Bronchus fibroblast of lung (primary cell): ENCODE measurements around the gene FUCA1. TPM values are rescaled to one million over a fixed set of nuclear protein-coding genes. Genes with fewer than 3 reads are reported as not detected.

Experiments
- total RNA-seq: library from RNA; depleted of rRNA; stranded (reverse); fragments of >200 nt; gene quantifications from 2 replicates; pipeline ENCODE4 v1.2.3, GENCODE V29; 2015

The FUCA1 gene
- 5.4 TPM in 2 replicates for total RNA-seq

DNA sequence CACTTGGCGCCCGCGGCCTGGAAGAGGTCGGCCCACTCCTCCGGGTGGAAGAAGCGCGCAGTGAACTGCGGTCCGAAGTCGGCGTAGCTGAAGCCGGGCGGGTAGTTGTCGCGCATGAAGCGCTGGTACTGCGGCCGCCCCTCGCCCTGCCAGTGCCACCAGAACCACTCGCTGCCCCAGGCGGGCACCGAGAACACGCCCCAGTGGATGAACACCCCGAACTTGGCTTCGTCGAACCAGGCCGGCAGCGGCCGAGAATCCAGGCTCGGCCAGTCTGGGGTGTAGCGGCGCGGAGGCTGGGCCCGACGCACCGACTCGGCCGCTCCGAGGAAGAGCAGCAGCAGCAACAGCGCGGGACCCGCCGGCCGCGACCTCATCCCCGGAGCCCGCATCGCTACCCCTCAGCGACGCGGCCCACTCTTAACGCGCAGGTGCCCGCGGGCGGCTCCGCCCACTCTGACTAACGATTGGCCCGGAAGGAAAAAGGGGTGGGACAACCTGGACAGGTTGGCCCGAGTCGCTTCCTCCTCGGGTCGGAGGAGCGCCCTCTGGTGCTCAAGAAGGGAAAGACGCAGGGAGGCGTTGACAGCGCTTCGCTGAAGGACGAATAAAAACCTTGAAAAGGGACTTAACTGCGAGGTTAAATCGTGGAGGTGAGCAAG is at the start of gene FUCA1:
FUCA1 (minus strand) TSS at position 396 of the 662 bp plus-strand sequence; CDS start at position 392, 4 bp downstream.

DNA sequence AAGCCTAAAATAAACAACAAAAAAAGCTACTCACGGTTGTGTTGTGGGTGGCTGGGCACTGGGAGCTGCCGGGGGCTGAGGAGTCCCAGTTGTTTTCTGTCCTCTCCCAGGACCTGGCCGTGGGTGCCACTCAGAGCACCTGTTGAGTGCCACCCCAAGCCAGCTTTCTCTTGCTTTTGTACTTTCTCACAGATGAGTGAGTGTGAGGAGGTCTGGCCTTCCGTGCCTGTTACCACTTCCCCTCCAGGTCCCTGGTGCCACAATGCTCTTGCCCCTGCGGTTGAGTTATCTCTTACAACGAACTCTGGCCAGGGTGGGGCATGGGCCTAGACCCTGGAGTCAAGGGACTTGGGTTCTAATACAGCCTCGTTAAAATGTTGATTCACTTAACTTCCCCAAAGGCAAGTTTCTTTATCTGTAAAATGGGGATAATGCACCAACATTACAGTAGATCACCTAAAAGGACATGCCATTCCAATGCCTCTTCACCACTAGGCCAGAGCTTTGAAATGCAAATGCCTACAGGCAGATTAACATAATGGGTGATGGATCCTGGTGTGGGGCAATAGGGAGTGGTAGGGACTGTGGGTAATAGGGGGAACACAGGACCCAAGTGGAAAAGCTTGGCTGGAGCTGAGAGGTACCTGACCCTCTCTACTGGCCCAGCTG is 45.3 kb upstream of the FUCA1 start, which contains the start of gene CNR2:
CNR2 (minus strand) TSS at position 151 of the 669 bp plus-strand sequence. CDS start 37,745 bp downstream, outside the sequence.

DNA sequence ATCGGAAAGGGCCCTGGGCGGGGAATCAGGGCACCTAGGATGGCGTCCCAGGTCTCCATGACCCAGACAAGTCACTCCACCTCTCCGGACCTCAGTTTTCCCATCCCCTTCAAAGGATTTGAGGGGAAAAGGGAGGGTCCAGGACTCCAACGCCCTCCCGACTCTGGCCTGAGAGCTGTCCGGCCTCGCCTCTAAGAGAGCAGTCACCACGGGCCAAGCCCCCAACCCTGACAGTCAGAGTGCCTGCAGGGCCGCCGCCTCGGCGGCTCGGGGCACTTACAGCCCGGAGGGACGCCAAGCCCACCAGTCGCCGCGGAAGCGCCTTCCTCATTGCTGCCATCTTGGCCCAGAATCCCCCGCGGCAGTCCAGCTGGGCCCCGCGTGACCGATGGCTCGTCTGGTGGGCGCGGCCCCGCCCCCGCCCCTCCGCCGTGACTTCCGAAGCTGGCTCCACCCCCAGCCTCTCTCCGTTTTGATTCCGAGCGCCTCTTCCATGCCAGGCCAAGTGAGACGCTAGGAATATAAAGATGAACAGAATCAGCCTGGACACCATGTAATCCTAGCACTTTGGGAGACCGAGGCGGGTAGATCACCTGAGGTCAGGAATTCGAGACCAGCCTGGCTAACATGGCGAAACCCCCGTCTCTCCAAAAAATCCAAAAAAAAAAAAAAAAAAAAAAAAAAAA is 42.9 kb downstream of the FUCA1 start, which contains the start of gene HMGCL:
HMGCL (minus strand) TSS at position 354 of the 686 bp plus-strand sequence; CDS start at position 340, 14 bp downstream.

DNA sequence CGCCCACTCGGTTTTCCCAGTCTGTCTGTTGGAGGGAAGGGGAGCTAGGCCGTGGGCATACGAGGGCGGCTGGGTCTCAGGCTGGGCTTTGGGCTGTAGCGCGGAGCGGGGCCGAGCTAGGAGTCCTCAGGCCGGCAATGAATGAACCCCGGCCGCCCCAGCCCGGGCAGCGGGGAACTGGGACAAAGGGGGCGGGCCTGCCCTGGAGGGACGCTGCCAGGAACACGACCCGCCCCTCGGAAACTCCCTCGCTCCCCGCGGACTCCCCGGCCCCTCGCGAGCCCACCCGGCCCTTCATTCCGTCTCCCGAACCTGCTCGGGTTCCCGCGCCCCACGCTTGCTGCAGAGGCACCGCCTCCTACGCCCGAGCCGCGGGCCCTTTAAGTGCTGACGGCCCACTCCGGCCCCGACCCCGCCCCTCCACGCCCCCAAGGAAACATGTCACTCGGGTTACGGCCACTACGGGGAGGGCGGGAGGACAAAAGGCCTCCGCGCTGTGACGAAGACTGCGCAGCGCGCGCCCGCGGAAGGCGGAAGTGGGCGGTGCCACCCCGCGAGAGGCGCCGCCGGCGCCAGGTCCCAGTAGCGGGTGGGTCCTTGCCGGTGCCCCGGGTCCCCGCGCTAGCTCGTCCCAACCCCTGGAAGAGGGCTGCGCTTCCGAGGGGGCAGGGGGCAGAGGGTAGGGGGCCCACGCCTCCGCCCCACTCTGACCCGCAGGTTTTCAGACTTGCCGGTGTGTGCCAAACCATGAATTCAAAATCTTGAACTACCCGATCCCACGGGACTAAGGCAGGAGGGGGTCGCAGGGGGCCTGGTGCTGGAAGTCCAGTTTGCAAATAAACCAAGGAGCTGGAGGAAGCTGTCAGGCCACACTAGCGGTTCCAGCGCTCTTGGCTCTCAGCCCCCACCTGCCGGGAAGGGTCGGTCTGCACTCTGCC is 67.4 kb downstream of the FUCA1 start, which contains the start of gene GALE:
GALE (minus strand) TSS at position 355 of the 938 bp plus-strand sequence. CDS start 1,747 bp downstream, outside the sequence.

Other genes starting within 250 kb of the FUCA1 start
- gene RPL11, start 176.5 kb downstream of the FUCA1 start, total RNA-seq = 952 and 1,010 TPM in 2 replicates
- gene ELOA, start 124.8 kb downstream of the FUCA1 start, total RNA-seq = 24.4 and 26.2 TPM in 2 replicates
- gene PITHD1, start 89.9 kb downstream of the FUCA1 start, total RNA-seq = 47.6 and 47.9 TPM in 2 replicates
- gene LYPLA2, start 77.1 kb downstream of the FUCA1 start, total RNA-seq = 53.7 and 57.2 TPM in 2 replicates
- gene GALE, start 67.5 kb downstream of the FUCA1 start, total RNA-seq = 81.0 and 82.9 TPM in 2 replicates
- 40.7 and 43.7 TPM in 2 replicates for gene HMGCL, start 42.9 kb downstream of the FUCA1 start, total RNA-seq
- gene CNR2, start 45.1 kb upstream of the FUCA1 start, total RNA-seq = not detected in 2 replicates
- gene PNRC2, start 91.5 kb upstream of the FUCA1 start, total RNA-seq = 60.2 and 65.1 TPM in 2 replicates
- 74.0 and 86.8 TPM in 2 replicates for gene SRSF10, start 112.0 kb upstream of the FUCA1 start, total RNA-seq
- gene MYOM3, start 243.8 kb upstream of the FUCA1 start, total RNA-seq = not detected in 2 replicates